Fibroblast of villous mesenchyme (primary cell): ENCODE measurements around the gene SELPLG. TPM values are rescaled to one million over a fixed set of nuclear protein-coding genes. Genes with fewer than 3 reads are reported as not detected.

Source experiments
- DNase-seq: peaks from one replicate; pipeline ENCODE4 v3.0.0-alpha.2; 2010; ENCODE audit warnings: low read depth
- H3K4me3 ChIP-seq: 2 replicates; pipeline ENCODE4 v1.5.1; 2011; ENCODE audit warnings: low read depth, mild to moderate bottlenecking, low read length
- CTCF ChIP-seq: IDR thresholded peaks from 2 replicates; pipeline ENCODE4 v1.5.1; 2012; ENCODE audit warnings: low read depth, mild to moderate bottlenecking, low read length; ENCODE audit not compliant: insufficient read depth
- total RNA-seq: library from RNA; depleted of rRNA; stranded (reverse); fragments of >200 nt; gene quantifications from 2 replicates; pipeline ENCODE4 v1.2.3, GENCODE V29; 2012

The SELPLG gene
- total RNA-seq, 1 donor, result 2.2 TPM

DNA sequence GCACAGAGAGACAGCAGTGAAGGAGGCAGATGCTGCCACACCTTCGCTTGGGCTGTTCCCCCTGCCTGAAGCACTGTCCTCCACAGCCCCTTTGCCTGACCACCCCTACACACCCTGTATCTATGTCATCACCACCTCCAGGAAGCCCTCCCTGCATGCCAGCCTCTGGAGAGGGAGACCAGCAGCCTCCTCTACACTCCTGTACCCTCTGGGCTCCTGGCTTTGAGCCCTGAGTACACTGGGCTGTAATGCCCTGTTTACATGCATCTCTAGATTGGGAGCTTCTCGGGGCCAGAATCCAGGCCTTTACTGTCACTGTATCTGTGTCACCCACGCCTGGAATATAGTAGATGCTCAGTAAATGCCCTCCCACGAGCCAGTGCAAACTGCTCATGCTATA is 30.0 kb downstream of the SELPLG start:
- H3K4me3 ChIP-seq, result no peak overlapping the region
- DNase-seq, result no peak
- TF ChIP-seq CTCF, result no peak

GRCh38 chr12:108602976-108603704 is 30.6 kb downstream of the SELPLG start:
- DNase-seq, result no peak
- H3K4me3 ChIP-seq, result no peak overlapping the region
- TF ChIP-seq CTCF, result no peak

- H3K4me3 ChIP-seq, result no peak overlapping the region
- no peak for DNase-seq
- no peak for TF ChIP-seq CTCF
These were observed 31.4 kb downstream of the SELPLG start for GRCh38 chr12:108602209-108602705.

DNA sequence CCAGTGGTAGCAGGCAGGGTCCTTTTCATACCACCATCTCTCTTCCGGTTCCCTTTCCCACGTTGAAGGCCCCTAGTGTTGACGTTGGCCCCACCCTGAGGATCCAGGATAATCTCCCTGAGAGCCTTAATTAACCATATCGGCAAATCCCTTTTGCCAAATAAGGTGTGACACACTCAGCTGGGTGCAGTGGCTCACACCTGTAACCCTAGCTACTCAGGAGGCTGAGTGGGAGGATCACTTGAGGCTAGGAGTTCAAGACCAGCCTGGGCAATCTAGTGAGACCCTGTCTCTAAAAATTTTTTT is 33.0 kb downstream of the SELPLG start:
- no peak overlapping the region for H3K4me3 ChIP-seq
- DNase-seq, result no peak
- TF ChIP-seq CTCF, result no peak

GRCh38 chr12:108599948-108600701 is 33.6 kb downstream of the SELPLG start:
- no peak overlapping the region for H3K4me3 ChIP-seq
- DNase-seq, result no peak
- no peak for TF ChIP-seq CTCF

- no peak for DNase-seq
- no peak for TF ChIP-seq CTCF
- no peak overlapping the region for H3K4me3 ChIP-seq
These were observed 34.2 kb downstream of the SELPLG start for GRCh38 chr12:108599541-108599940.
